Adrenal gland (tissue), 19 donors: Measurements from ENCODE around the gene RABL6. TPM values are rescaled to one million over a fixed set of nuclear protein-coding genes. Genes with fewer than 3 reads are reported as not detected.

ENCODE experiments used
- DNase-seq, 7 donors: peaks; one replicate each; pipeline ENCODE4 v3.0.0-alpha.2; 2019 to 2020
- H3K27ac ChIP-seq, 5 donors: fragments of 200-600 bp; sonication (generic) in 4 of 5; 1 replicate in 3 of 5; 2 replicates in 2 of 5; pipeline versions ENCODE4 v1.5.1 to v1.8.0; 2016 to 2020; ENCODE audit warnings: mild to moderate bottlenecking in 1 of 5
- H3K27me3 ChIP-seq: fragments of 200-600 bp; 2 replicates; pipeline ENCODE4 v1.8.0; 2021
- H3K36me3 ChIP-seq, 2 donors: fragments of 200-600 bp; replicated peaks in 1 of 2; 1 replicate in 1 of 2; 2 replicates in 1 of 2; pipeline versions ENCODE4 v1.5.1 to v1.8.0; 2018 to 2022
- H3K4me1 ChIP-seq, 2 donors: fragments of 200-600 bp; replicated peaks in 1 of 2; 1 replicate in 1 of 2; 2 replicates in 1 of 2; pipeline versions ENCODE4 v1.5.1 to v1.8.0; 2018 to 2021
- H3K4me3 ChIP-seq, 4 donors: fragments of 200-600 bp; sonication (generic) in 3 of 4; one replicate each; pipeline ENCODE4 v1.5.1; 2016 to 2018
- H3K9me3 ChIP-seq, 3 donors: fragments of 200-600 bp; sonication (generic) in 1 of 3; replicated peaks in 1 of 3; 1 replicate in 2 of 3; 2 replicates in 1 of 3; pipeline versions ENCODE4 v1.5.1 to v1.8.0; 2016 to 2021
- CTCF ChIP-seq, 6 experiments: fragments of 450-650 bp in 4 of 6; fragments of 200-600 bp in 2 of 6; sonication (generic) in 1 of 6; IDR thresholded peaks; 1 replicate in 5 of 6; 2 replicates in 1 of 6; pipeline versions ENCODE4 v1.5.1 to v1.8.0; 2016 to 2021; ENCODE audit warnings: antibody characterized with exemption in 6 of 6, mild to moderate bottlenecking in 2 of 6, moderate library complexity in 1 of 6
- POLR2A ChIP-seq, 2 donors: fragments of 450-650 bp; IDR thresholded peaks; one replicate each; pipeline ENCODE4 v1.6.1; 2017; ENCODE audit warnings: antibody characterized with exemption in 2 of 2, mild to moderate bottlenecking in 2 of 2, moderate library complexity in 1 of 2
- WGBS, 4 donors: extraction: QIAGEN DNeasy Blood & Tissue Kit in 2 of 4; methylation state at CpG; one replicate each; pipeline versions ENCODE4 v1.1.5 to v1.1.7; 2013 to 2017; 5-methylcytosine and 5-hydroxymethylcytosine counted together
- intact Hi-C, 2 donors: fragments of 100-400 bp; cut with DNase I; formaldehyde crosslinking; loops; one replicate each; pipeline versions ENCODE4 v1.14.1 to v1.15.0; 2022 to 2023
- long read RNA-seq, 10 donors: library from polyadenylated mRNA in 3 of 10; unstranded in 2 of 10; stranded (forward) in 1 of 10; transcript quantifications; one replicate each; pipeline ENCODE4 v2.0.0 and lab custom pipeline, GENCODE V29; 2021 to 2026
- polyA plus RNA-seq, 3 donors: library from polyadenylated mRNA; stranded (reverse); fragments of 200-250 nt in 2 of 3; fragments of 350-450 nt in 1 of 3; fragmentation: Illumina TruSeq in 1 of 3; extraction: RNeasy Lipid Tissue Mini Kit (QIAGEN cat#74804) in 1 of 3; gene quantifications; one replicate each; pipeline ENCODE4 v1.2.3, GENCODE V29; 2013 to 2014
- total RNA-seq, 9 donors: library from RNA; depleted of rRNA in 4 of 9; stranded (reverse); fragments of >200 nt in 4 of 9; fragments of 120-200 nt in 1 of 9; fragmentation: NEBNext Ultra II Directional in 1 of 9; extraction: Animal tissue kit (Norgen Biotek cat#: 25700) in 1 of 9; gene quantifications; one replicate each; pipeline versions ENCODE4 v1.1.0 to v1.2.4, GENCODE V29; 2013 to 2023
- donor health status: healthy with polysubstance abuse.
- donor health status: Bipolar disorder and iron deficiency.
- donor health status: DM: yes; HTN: yes; CAD: no.
- donor health status: DM: no; HTN: no; CAD: no.
- donor health status: DM: no; HTN: no; CAD: no.
- donor health status: DM: yes; HTN: yes; CAD: no.

RABL6 gene
- 10 to 100 TPM; 20.9 to 82.0 (median 56.6) TPM for total RNA-seq
- polyA plus RNA-seq = 100 to 1,000 TPM in 1 of 3 donors, 10 to 100 TPM in 2; 24.0 to 150 (median 71.1) TPM
- long read RNA-seq, donor 1, partial matches to known transcripts = 16 of 19 reads
- long read RNA-seq, donor 1, other reads (novel, unspliced or antisense) = 0 of 19 reads
- long read RNA-seq, donor 2, partial matches to known transcripts = 5 of 5 reads
- long read RNA-seq, donor 2, other reads (novel, unspliced or antisense) = 0 of 5 reads
- long read RNA-seq, donor 3, partial matches to known transcripts = 12 of 12 reads
- long read RNA-seq, donor 3, other reads (novel, unspliced or antisense) = 0 of 12 reads
- long read RNA-seq, donor 4, partial matches to known transcripts = 4 of 5 reads
- long read RNA-seq, donor 4, other reads (novel, unspliced or antisense) = 0 of 5 reads
- long read RNA-seq, donor 5, transcript RABL6-201 (15 exons, 3,091 nt) = major isoform, 75 of 105 reads
- long read RNA-seq, donor 5, partial matches to known transcripts = 21 of 105 reads
- long read RNA-seq, donor 5, other reads (novel, unspliced or antisense) = 8 of 105 reads
- long read RNA-seq, donor 6, partial matches to known transcripts = 4 of 6 reads
- long read RNA-seq, donor 6, other reads (novel, unspliced or antisense) = 1 of 6 reads
- long read RNA-seq, donor 7, partial matches to known transcripts = 6 of 7 reads
- long read RNA-seq, donor 7, other reads (novel, unspliced or antisense) = 0 of 7 reads
- long read RNA-seq, donor 8, partial matches to known transcripts = 29 of 33 reads
- long read RNA-seq, donor 8, other reads (novel, unspliced or antisense) = 0 of 33 reads
- long read RNA-seq, donor 9, partial matches to known transcripts = 9 of 9 reads
- long read RNA-seq, donor 9, other reads (novel, unspliced or antisense) = 0 of 9 reads
- long read RNA-seq, donor 10, partial matches to known transcripts = 0 of 1 reads
- long read RNA-seq, donor 10, other reads (novel, unspliced or antisense) = 0 of 1 reads

- intact Hi-C loops = no loop called here
- 0 to 3% (median 0%) methylated on average over 15 to 96 of the region's 96 CpGs; no CpG with 5 or more reads in 1 of the 4 donors for WGBS, 4 donors
- peak; percentile 70 to 83 (median 76) for DNase-seq
- Histone ChIP-seq H3K27me3 (no peaks in the 10 kb centered on the region), H3K4me3 (peak within 1 kb of the TSS; percentile 48 to 100 (median 69)), H3K9me3 (no peaks in the 10 kb centered on the region), H3K4me1 (peaks cover 9 to 25% of the 10 kb centered on the region in 2 donors), H3K36me3 (no peaks in the 10 kb centered on the region), H3K27ac (peak within 1 kb of the TSS; percentile 39 to 94 (median 85))
- TF ChIP-seq CTCF (IDR thresholded peaks at IDR 0.05) (no peak), POLR2A (IDR thresholded peaks at IDR 0.05) (peak; percentile 62 to 66)
Observed at GRCh38 chr9:136807281-136808074, at the start of gene RABL6. TSS of gene RABL6 (plus strand) at chr9:136807948. CDS start at chr9:136808197, 249 bp downstream.

GRCh38 chr9:136759001-136759400, 48.7 kb upstream of the RABL6 start:
- no peaks in the 10 kb centered on the region for H3K4me1 ChIP-seq
- DNase-seq = no peak
- WGBS, 4 donors = 68 to 80% (median 73%) methylated on average over 5 to 9 of the region's 9 CpGs; no CpG with 5 or more reads in 1 of the 4 donors
- H3K27me3 ChIP-seq = no peaks in the 10 kb centered on the region
- no peak overlapping the region for H3K27ac ChIP-seq
- TF ChIP-seq POLR2A (IDR thresholded peaks at IDR 0.05) = no peak
- no peak for TF ChIP-seq CTCF (IDR thresholded peaks at IDR 0.05)
- H3K9me3 ChIP-seq = no peaks in the 10 kb centered on the region
- no peak overlapping the region for H3K4me3 ChIP-seq
- intact Hi-C loops = no loop called here
- H3K36me3 ChIP-seq = no peaks in the 10 kb centered on the region

- Histone ChIP-seq H3K27me3 (no peaks in the 10 kb centered on the region), H3K36me3 (no peaks in the 10 kb centered on the region), H3K27ac (no peak overlapping the region), H3K4me3 (no peak overlapping the region), H3K4me1 (no peaks in the 10 kb centered on the region), H3K9me3 (no peaks in the 10 kb centered on the region)
- no peak for TF ChIP-seq CTCF (IDR thresholded peaks at IDR 0.05)
- no peak for TF ChIP-seq POLR2A (IDR thresholded peaks at IDR 0.05)
- DNase-seq = no peak
- intact Hi-C loops = no loop called here
- 69 to 82% (median 75%) methylated on average over 15 to 27 of the region's 27 CpGs for WGBS, 4 donors
Observed at GRCh38 chr9:136759436-136760325, 48.1 kb upstream of the RABL6 start.
